HEK293 (cell line): ENCODE results near the gene PSD4.

Source experiments
- CTCF ChIA-PET: fragments of 350-600 bp; formaldehyde crosslinking; extraction: SDS; loops from one replicate; lab custom pipeline; 2021; ENCODE audit warnings: antibody characterized with exemption; lab: Yijun Ruan, JAX
- POLR2A ChIA-PET: fragments of 300-600 bp; formaldehyde crosslinking; extraction: SDS; loops from one replicate; lab custom pipeline; 2020; ENCODE audit warnings: antibody characterized with exemption, inconsistent platforms; lab: Yijun Ruan, JAX
- H3K27ac ChIP-seq: fragments of 200-500 bp; sonication (Bioruptor generic); 2 replicates; pipeline ENCODE4 v1.5.1; 2014; ENCODE audit warnings: low read depth, low read length, control low read depth, inconsistent platforms; ENCODE audit errors: extremely low read depth
- H3K36me3 ChIP-seq, 2 experiments: fragments of 200-500 bp in 1 of 2; sonication (Bioruptor generic) in 1 of 2; 1 replicate in 1 of 2; 2 replicates in 1 of 2; pipeline ENCODE4 v1.5.1; 2014 to 2017; ENCODE audit warnings: inconsistent platforms in 2 of 2, low read length in 2 of 2; ENCODE audit not compliant: control insufficient read depth in 2 of 2, insufficient read depth in 1 of 2
- H3K4me1 ChIP-seq: fragments of 200-500 bp; sonication (Bioruptor generic); 2 replicates; pipeline ENCODE4 v1.5.1; 2014; ENCODE audit warnings: mild to moderate bottlenecking, low read length, inconsistent platforms; ENCODE audit not compliant: control insufficient read depth, insufficient read depth
- H3K4me3 ChIP-seq: 2 replicates; pipeline ENCODE4 v1.5.1; 2011; ENCODE audit warnings: low read depth, mild to moderate bottlenecking, control low read depth, low read length, moderate library complexity
- H3K9me3 ChIP-seq: fragments of 200-500 bp; sonication (Bioruptor generic); 2 replicates; pipeline ENCODE4 v1.5.1; 2014; ENCODE audit warnings: low read depth, low read length, inconsistent platforms; ENCODE audit not compliant: control insufficient read depth, insufficient read depth
- BCL11A ChIP-seq: fragments of 450-650 bp; formaldehyde crosslinking; IDR thresholded peaks from 2 replicates; pipeline ENCODE4 v1.5.1; 2016; ENCODE audit warnings: low read depth, missing biosample characterization, missing genetic modification characterization
- GLIS2 ChIP-seq: fragments of 450-650 bp; formaldehyde crosslinking; IDR thresholded peaks from 2 replicates; pipeline ENCODE4 v1.5.1; 2016; ENCODE audit warnings: missing biosample characterization, missing genetic modification characterization
- IKZF3 ChIP-seq: fragments of 450-650 bp; IDR thresholded peaks from 2 replicates; pipeline ENCODE4 v1.5.0; 2018; ENCODE audit warnings: missing biosample characterization, mild to moderate bottlenecking, missing genetic modification characterization, moderate library complexity
- MYNN ChIP-seq: fragments of 450-650 bp; formaldehyde crosslinking; IDR thresholded peaks from 2 replicates; pipeline ENCODE4 v1.5.1; 2016; ENCODE audit warnings: missing biosample characterization, missing genetic modification characterization, borderline replicate concordance
- MZF1 ChIP-seq: fragments of 450-650 bp; formaldehyde crosslinking; IDR thresholded peaks from 2 replicates; pipeline ENCODE4 v1.5.1; 2017; ENCODE audit warnings: missing biosample characterization, missing genetic modification characterization, borderline replicate concordance
- SCRT2 ChIP-seq: fragments of 450-650 bp; formaldehyde crosslinking; IDR thresholded peaks from 2 replicates; pipeline ENCODE4 v1.5.1; 2016; ENCODE audit warnings: missing biosample characterization, missing genetic modification characterization
- SETDB1 ChIP-seq: IDR thresholded peaks from one replicate; pipeline ENCODE4 v1.6.1; 2017; ENCODE audit warnings: mild to moderate bottlenecking, low read length, moderate library complexity, mixed read lengths; ENCODE audit not compliant: insufficient read length
- ZBTB20 ChIP-seq: fragments of 450-650 bp; formaldehyde crosslinking; IDR thresholded peaks from 2 replicates; pipeline ENCODE4 v1.5.1; 2016; ENCODE audit warnings: missing biosample characterization, missing genetic modification characterization
- ZNF26 ChIP-seq: fragments of 450-650 bp; formaldehyde crosslinking; IDR thresholded peaks from 2 replicates; pipeline ENCODE4 v1.5.1; 2016; ENCODE audit warnings: missing biosample characterization, missing genetic modification characterization
- ZNF266 ChIP-seq: fragments of 450-650 bp; formaldehyde crosslinking; IDR thresholded peaks from 2 replicates; pipeline ENCODE4 v1.5.1; 2016; ENCODE audit warnings: missing biosample characterization, missing genetic modification characterization, low read depth
- ZNF362 ChIP-seq: fragments of 450-650 bp; formaldehyde crosslinking; IDR thresholded peaks from 2 replicates; pipeline ENCODE4 v1.5.1; 2016; ENCODE audit warnings: missing biosample characterization, missing genetic modification characterization
- ZNF426 ChIP-seq: fragments of 450-650 bp; formaldehyde crosslinking; IDR thresholded peaks from 2 replicates; pipeline ENCODE4 v1.5.1; 2017; ENCODE audit warnings: missing biosample characterization, missing genetic modification characterization, mild to moderate bottlenecking, inconsistent platforms, moderate library complexity
- ZNF510 ChIP-seq: fragments of 450-650 bp; formaldehyde crosslinking; IDR thresholded peaks from 2 replicates; pipeline ENCODE4 v1.5.1; 2018; ENCODE audit warnings: mild to moderate bottlenecking, missing genetic modification characterization, missing biosample characterization; ENCODE audit not compliant: insufficient replicate concordance
- ZNF548 ChIP-seq: fragments of 450-650 bp; formaldehyde crosslinking; IDR thresholded peaks from 2 replicates; pipeline ENCODE4 v1.5.1; 2016; ENCODE audit warnings: missing biosample characterization, missing genetic modification characterization
- ZNF596 ChIP-seq: fragments of 450-650 bp; IDR thresholded peaks from 2 replicates; pipeline ENCODE4 v1.5.0; 2018; ENCODE audit warnings: missing biosample characterization, mild to moderate bottlenecking, missing genetic modification characterization, moderate library complexity
- ZNF629 ChIP-seq: fragments of 450-650 bp; formaldehyde crosslinking; IDR thresholded peaks from 2 replicates; pipeline ENCODE4 v1.5.1; 2017; ENCODE audit warnings: missing biosample characterization, missing genetic modification characterization
- ZNF639 ChIP-seq: fragments of 450-650 bp; formaldehyde crosslinking; IDR thresholded peaks from 2 replicates; pipeline ENCODE4 v1.5.1; 2016; ENCODE audit warnings: missing biosample characterization, missing genetic modification characterization
- ZNF658 ChIP-seq: fragments of 450-650 bp; formaldehyde crosslinking; IDR thresholded peaks from 2 replicates; pipeline ENCODE4; 2016; ENCODE audit warnings: missing biosample characterization, missing genetic modification characterization
- ZNF664 ChIP-seq: fragments of 450-650 bp; formaldehyde crosslinking; IDR thresholded peaks from 2 replicates; pipeline ENCODE4 v1.5.1; 2016; ENCODE audit warnings: missing biosample characterization, missing genetic modification characterization
- ZNF670 ChIP-seq: fragments of 450-650 bp; formaldehyde crosslinking; IDR thresholded peaks from 2 replicates; pipeline ENCODE4 v1.5.1; 2016; ENCODE audit warnings: missing biosample characterization, missing genetic modification characterization, low read depth
- ZNF785 ChIP-seq: fragments of 450-650 bp; formaldehyde crosslinking; IDR thresholded peaks from 2 replicates; pipeline ENCODE4 v1.5.1; 2016; ENCODE audit warnings: missing biosample characterization, missing genetic modification characterization
- ZNF843 ChIP-seq: fragments of 450-650 bp; formaldehyde crosslinking; IDR thresholded peaks from 2 replicates; pipeline ENCODE4 v1.5.1; 2016; ENCODE audit warnings: missing biosample characterization, missing genetic modification characterization
- ZSCAN30 ChIP-seq: fragments of 450-650 bp; IDR thresholded peaks from 2 replicates; pipeline ENCODE4 v1.5.1; 2018; ENCODE audit warnings: missing biosample characterization, mild to moderate bottlenecking, missing genetic modification characterization, moderate library complexity
- ZSCAN5A ChIP-seq: fragments of 450-650 bp; formaldehyde crosslinking; IDR thresholded peaks from 2 replicates; pipeline ENCODE4 v1.5.1; 2016; ENCODE audit warnings: missing biosample characterization, missing genetic modification characterization

PSD4 gene

GRCh38 chr2:113228991-113229716 lies 55.4 kb downstream of the PSD4 start:
- no peaks in the 10 kb centered on the region for H3K36me3 ChIP-seq
- no peak overlapping the region for H3K27ac ChIP-seq
- POLR2A ChIA-PET, result no interaction called here
- TF ChIP-seq ZNF629 (tag by site-specific recombination), result no peak
- TF ChIP-seq SCRT2 (tag by site-specific recombination), result 0 out of 2 replicates have a peak, but pooled peaks have one; percentile 10
- CTCF ChIA-PET, result interaction anchor here (0.8 to 1.3 kb wide), 3 partner anchors 19 to 91 kb away, joined by 3 read pairs; no protein-coding TSS in a partner anchor
- peaks cover 8% of the 10 kb centered on the region; the same call in 1 of the 2 replicates for H3K4me1 ChIP-seq
- H3K9me3 ChIP-seq, result no peaks in the 10 kb centered on the region
- no peak overlapping the region for H3K4me3 ChIP-seq

- Histone ChIP-seq H3K36me3 (no peaks in the 10 kb centered on the region), H3K27ac (no peak overlapping the region), H3K4me1 (peaks cover 8% of the 10 kb centered on the region; the same call in 1 of the 2 replicates), H3K9me3 (no peaks in the 10 kb centered on the region), H3K4me3 (no peak overlapping the region)
- ChIA-PET CTCF (interaction anchor here (0.8 to 1.3 kb wide), 3 partner anchors 10 to 91 kb away, joined by 3 to 4 read pairs (median 3); no protein-coding TSS in a partner anchor), POLR2A (no interaction called here)
- no peak for TF ChIP-seq ZNF785 (tag by site-specific recombination)
- no peak for TF ChIP-seq SETDB1
- TF ChIP-seq ZSCAN5A (tag by site-specific recombination), result no peak
- no peak for TF ChIP-seq ZNF510
- TF ChIP-seq ZNF629 (tag by site-specific recombination), result no peak
- no peak for TF ChIP-seq ZNF639
- TF ChIP-seq GLIS2 (tag by site-specific recombination), result no peak
- no peak for TF ChIP-seq BCL11A (tag by site-specific recombination)
- TF ChIP-seq MYNN, result no peak
- TF ChIP-seq ZNF26, result no peak
- TF ChIP-seq ZSCAN30 (tag by site-specific recombination), result no peak
- no peak for TF ChIP-seq MZF1 (tag by site-specific recombination)
- no peak for TF ChIP-seq ZNF548
Observed at GRCh38 chr2:113229795-113230194, 56.0 kb downstream of the PSD4 start.

- Histone ChIP-seq H3K9me3 (no peaks in the 10 kb centered on the region), H3K36me3 (no peaks in the 10 kb centered on the region), H3K4me1 (peaks cover 5% of the 10 kb centered on the region; the same call in 1 of the 2 replicates), H3K27ac (no peak overlapping the region), H3K4me3 (no peak overlapping the region)
- POLR2A ChIA-PET, result no interaction called here
- CTCF ChIA-PET, result interaction anchor here (0.7 to 1.3 kb wide), 5 partner anchors 9 to 150 kb away, joined by 3 to 4 read pairs (median 3); no protein-coding TSS in a partner anchor
- no peak for TF ChIP-seq ZNF362 (tag by site-specific recombination)
- TF ChIP-seq ZNF843 (tag by site-specific recombination), result no peak
- no peak for TF ChIP-seq IKZF3
- TF ChIP-seq ZNF658, result no peak
- TF ChIP-seq ZNF426, result no peak
- TF ChIP-seq ZBTB20 (tag by site-specific recombination), result no peak
- TF ChIP-seq ZNF596 (tag by site-specific recombination), result no peak
- TF ChIP-seq ZNF266 (tag by site-specific recombination), result no peak
- no peak for TF ChIP-seq ZNF670 (tag by site-specific recombination)
- no peak for TF ChIP-seq ZNF664 (tag by site-specific recombination)
Observed at GRCh38 chr2:113230531-113230930, 56.8 kb downstream of the PSD4 start.
